GM12801 (cell line): ENCODE data around the gene KAT6B.

Experiments used
- CTCF ChIP-seq: IDR thresholded peaks from one replicate; pipeline ENCODE4 v1.5.1; 2011; ENCODE audit warnings: control low read depth; ENCODE audit not compliant: insufficient read length; ENCODE audit errors: extremely low read depth

KAT6B gene

GRCh38 chr10:74875068-74875467 lies 48.7 kb downstream of the KAT6B start:
- TF ChIP-seq CTCF, result no peak

- no peak for TF ChIP-seq CTCF
Measured at GRCh38 chr10:74875966-74876365, 49.6 kb downstream of the KAT6B start.

GRCh38 chr10:74877898-74878297 lies 51.5 kb downstream of the KAT6B start:
- no peak for TF ChIP-seq CTCF

- no peak for TF ChIP-seq CTCF
Measured at GRCh38 chr10:74880041-74880440, 53.6 kb downstream of the KAT6B start.

GRCh38 chr10:74881253-74881884 lies 55.0 kb downstream of the KAT6B start:
- no peak for TF ChIP-seq CTCF

- TF ChIP-seq CTCF, result no peak
Measured at GRCh38 chr10:74882427-74882826, 56.0 kb downstream of the KAT6B start.

- no peak for TF ChIP-seq CTCF
Measured at GRCh38 chr10:74882831-74883230, 56.4 kb downstream of the KAT6B start.
